HG02970 (cell line): ENCODE measurements around the gene NUP214.
A peak's percentile ranks its signal among the peaks of the same experiment; 100 is the strongest.

Experiments
- ATAC-seq: cut with Tn5 transposase; IDR thresholded peaks from one replicate; pipeline ENCODE4 v1.9.1; 2021; ENCODE audit warnings: mild to moderate bottlenecking, moderate library complexity, moderate number of reproducible peaks; ENCODE audit not compliant: unreplicated experiment, low FRiP score

Gene NUP214

DNA sequence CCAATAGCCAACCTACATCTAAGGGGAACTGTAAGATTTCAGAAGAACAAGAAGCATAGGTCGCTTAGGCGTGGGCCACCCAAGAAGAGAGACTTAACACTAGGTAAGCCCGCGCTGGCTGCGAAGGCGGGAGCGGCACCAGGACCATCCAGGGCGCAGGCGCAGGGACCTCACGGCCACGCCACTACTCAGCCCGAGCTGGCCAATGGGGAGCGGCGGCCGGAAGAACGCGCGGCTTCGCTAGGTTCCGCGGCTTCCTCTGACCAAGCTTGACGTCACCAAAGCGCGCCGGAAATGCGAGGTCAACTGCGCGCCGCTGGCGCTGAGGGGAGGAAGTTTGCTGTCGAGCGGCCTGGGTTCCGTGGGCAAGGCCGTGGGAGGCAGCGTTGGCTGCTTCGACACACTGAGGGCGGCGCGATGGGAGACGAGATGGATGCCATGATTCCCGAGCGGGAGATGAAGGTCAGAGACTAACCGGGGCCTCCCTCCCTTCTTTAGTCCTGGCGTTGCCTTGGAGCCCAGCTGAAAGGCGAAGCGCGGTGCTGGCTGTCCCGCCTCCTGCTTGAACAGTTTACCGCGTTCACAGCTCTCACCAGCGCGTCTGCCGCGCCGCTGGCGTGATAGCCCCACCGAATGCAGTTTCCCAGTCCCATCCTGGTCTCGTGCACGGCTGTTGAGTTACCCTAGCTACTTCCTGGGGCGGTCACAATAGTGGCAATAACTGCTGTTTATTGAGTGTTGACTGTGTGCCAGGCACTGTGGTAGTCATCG lies at the start of gene NUP214:
Gene NUP214 (plus strand): TSS at position 299 of the 771 bp plus-strand sequence. CDS start 119 bp downstream, at position 418.
- peak; percentile 97 for ATAC-seq

DNA sequence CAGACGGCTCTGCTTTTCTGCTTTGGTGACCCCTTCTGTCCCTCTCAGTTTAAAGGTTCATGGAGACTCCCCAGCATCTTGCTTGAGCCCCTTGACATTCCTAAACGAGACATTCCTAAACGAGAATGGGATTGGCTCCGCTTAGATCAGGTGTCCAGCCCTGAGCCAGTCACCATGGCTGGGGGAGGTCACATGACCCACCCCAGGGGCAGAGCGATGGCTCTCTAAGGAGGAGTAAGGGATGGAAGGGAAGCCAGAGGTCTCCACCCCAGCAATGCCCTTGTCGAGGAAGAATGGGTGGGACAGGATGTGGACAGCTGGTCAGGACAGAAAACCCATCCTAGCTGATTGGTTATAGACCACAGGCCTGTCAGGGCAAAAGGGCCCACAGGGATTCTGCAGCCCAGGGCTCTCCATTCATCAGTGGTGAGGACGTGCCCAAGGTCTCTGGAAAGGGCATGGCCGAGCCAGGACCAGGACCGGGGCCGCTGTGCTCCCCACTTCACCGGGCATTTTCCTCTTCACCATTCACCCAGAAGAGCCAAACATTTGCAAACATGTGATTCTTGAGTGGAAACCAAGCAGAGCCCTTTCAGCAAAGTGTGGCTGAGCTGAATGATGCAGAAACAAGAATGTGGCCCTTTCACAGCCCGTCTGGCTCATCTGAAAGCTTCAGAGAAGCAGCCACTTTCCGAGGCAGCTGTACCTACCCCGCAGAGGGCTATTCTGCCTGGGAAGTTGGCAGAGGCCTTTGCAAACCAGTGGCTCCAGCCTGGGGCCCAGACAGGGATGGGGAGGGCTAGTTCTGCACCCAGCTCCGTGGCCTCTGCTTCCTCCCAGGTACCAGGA lies 48.8 kb upstream of the NUP214 start:
- ATAC-seq: no peak

DNA sequence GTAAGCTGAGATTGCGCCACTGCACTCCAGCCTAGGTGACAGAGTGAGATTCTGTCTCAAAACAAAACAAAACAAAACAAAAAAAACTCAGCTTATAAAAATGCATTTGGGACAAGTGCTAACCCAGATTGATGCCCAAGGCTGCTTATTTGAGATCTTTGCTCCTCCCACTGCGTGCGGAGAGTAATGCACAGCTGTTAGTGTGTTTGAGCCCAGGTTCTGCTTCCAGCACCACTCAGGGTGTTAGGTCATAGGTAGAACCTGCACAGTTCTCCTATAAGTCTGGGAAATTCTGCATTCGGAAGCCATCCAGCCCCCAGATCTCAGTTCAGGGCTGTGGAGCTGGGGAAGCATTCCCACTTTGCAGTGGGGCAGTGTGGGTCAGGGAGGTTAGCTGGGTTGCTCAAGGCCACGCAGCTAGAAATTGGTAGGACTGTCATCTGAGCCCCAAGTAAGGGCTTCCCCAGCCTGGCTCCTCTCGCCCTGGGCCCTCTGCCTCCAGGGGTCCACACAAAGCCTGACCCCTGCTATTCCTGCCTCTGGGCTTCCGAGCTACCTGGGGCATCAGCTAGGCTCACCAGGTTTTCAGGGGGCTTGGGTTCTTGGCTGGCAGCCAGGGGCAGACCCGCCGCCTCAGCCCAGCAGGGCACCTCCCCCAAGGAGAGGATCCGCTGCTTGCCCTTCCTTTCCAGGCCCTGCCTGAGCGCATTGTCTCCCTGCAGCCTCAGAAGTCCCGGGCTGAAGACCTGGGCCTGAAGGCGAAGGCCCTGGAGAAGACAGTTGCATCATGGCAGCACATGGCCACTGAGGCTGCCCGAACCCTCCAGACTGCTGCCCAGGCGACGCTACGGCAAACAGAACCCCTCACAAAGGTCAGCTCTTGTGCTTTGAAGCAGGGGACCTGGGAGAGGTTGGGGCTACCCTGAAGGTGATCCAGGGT lies 46.7 kb upstream of the NUP214 start:
- ATAC-seq: no peak

DNA sequence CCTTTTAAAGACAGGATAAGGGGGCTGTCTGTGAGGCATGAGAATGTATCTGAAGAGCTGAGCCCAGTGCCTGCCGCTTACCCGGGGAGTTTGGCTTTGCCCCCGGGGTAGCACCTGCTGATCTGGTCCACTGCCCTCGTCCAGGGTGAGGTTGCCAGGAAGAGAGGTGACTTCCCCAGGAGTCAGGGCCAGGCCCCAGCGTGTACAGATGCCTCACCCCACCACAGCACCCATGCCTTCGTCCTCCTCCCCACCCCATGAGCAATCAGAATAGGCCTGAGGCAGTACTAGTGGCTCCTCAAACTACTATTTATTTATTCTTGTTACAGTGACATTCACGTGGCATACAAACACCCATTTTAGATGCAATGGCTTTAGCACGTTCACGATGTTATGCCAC lies 44.8 kb upstream of the NUP214 start:
- no peak for ATAC-seq

DNA sequence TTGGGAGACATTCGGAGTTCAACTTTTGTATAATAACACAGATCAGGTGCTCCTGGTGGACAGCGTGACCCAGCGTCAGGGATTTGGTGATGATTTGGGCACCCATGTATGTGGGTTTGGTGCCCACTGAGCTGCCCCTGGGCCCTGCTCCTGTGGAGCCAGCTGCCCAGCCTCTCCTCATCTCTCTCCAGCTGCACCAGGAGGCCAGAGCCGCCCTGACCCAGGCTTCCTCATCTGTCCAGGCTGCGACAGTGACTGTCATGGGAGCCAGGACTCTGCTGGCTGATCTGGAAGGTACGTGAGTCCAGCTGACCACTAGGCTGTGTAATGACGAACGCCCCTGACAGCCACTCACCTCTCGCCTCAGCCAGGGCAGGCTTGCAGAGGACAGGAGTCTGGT lies 43.5 kb upstream of the NUP214 start:
- ATAC-seq: no peak

DNA sequence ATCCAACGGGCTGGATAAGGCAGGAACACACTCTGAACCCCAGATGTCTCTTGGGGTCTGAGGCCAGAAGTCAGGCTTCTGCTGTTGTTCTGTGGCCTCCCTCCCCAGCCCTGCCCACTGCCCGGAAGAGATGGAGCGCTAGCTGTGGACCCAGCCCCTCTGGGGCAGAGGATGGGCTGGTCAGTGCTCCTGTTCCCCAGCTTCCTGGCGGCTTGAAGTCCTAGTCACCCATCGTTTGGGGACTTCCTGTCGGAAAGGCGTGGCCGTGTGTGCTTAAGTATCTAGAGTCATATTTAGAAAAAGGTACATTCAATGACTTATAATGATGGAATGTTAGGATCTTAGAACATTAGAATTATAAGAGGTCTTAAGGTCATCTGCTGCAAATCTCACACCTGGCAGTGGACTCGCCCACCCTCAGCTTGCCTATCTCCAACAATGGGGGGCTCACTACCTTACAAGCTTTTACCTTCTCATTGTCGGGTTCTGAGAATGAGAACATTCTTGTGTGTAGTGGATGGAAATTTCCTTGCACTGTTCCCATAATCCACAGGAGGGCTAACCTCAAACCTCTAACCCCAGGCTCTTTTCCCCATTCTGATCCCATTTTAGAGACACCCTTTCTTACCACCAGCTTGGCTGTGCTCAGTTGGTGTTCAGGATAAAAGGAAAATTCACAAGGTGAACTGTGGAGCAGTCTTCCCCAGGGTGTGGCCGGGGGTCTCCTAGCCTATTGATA lies 42.4 kb upstream of the NUP214 start:
- no peak for ATAC-seq

DNA sequence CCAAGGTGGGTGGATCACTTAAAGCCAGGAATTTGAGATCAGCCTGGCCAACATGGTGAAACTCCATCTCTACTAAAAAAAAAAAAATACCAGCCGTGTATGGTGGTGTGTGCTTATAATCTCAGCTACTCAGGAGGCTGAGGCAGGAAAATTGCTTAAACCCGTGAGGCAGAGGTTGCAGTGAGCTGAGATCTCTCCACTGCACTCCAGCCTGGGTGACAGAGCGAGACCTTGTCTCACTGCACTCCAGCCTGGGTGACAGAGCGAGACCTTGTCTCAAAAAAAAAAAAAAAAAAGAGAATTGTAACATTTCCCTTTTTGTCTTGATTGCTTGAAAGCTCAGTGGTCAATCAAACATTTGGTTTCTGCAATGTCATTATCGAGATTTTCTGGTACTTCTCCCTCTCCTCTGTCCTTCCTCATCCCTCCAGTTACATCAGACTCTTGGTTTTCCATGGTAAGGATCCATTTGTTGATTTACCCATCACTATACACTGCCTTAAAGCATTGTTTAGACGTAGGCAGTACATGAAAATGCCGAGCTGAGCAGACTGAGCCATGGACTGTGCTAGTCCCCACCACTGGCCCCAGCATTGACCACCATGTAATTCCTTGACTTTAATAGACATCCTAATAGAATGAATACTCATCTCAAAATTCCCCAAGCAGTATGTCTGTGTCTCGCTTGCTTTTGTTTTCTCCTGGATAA lies 40.6 kb upstream of the NUP214 start:
- no peak for ATAC-seq

DNA sequence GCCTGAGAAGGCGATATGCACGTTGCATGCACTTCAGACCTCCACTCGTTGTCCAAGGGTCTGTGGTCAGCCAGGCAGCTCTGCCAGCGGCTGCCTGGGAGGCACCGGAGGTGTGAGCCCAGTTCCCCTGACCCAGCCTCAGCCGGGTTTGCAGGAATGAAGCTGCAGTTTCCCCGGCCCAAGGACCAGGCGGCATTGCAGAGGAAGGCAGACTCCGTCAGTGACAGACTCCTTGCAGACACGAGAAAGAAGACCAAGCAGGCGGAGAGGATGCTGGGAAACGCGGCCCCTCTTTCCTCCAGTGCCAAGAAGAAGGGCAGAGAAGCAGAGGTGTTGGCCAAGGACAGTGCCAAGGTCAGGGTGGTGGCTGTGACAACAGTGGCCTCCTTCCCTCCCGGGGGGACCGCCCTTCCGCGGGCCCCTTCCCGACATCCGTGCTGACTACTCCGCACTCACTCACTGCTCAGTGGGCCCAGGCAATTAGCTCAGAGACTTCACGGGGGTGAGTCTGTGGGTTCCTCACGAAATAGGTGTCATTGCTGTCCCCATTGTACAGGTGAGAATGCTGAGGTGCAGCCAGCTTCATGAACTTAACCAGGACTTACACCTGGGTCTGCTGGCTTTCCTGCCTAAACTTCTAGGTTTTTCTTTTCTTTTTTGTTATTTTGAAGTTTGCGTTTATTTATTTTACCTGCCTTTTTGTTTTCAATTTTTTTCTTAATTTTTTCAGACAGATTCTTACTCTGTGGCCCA lies 39.8 kb upstream of the NUP214 start:
- no peak for ATAC-seq

DNA sequence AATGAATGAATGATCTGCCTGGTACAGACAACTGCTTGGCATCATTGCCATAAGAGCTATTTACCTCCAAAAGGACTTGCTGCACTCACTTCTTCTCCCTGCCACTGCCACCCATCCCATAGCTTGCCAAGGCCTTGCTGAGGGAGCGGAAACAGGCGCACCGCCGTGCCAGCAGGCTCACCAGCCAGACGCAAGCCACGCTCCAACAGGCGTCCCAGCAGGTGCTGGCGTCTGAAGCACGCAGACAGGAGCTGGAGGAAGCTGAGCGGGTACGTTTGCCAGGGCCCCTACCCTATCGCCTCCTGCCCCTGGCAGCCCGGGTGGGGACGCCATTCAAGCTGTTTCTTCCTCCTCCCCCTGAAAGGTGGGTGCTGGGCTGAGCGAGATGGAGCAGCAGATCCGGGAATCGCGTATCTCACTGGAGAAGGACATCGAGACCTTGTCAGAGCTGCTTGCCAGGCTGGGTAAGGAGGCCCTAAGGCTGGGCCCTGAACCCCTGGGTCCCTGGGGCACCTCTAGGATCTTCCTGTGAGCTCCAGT lies 38.0 kb upstream of the NUP214 start:
- no peak for ATAC-seq

DNA sequence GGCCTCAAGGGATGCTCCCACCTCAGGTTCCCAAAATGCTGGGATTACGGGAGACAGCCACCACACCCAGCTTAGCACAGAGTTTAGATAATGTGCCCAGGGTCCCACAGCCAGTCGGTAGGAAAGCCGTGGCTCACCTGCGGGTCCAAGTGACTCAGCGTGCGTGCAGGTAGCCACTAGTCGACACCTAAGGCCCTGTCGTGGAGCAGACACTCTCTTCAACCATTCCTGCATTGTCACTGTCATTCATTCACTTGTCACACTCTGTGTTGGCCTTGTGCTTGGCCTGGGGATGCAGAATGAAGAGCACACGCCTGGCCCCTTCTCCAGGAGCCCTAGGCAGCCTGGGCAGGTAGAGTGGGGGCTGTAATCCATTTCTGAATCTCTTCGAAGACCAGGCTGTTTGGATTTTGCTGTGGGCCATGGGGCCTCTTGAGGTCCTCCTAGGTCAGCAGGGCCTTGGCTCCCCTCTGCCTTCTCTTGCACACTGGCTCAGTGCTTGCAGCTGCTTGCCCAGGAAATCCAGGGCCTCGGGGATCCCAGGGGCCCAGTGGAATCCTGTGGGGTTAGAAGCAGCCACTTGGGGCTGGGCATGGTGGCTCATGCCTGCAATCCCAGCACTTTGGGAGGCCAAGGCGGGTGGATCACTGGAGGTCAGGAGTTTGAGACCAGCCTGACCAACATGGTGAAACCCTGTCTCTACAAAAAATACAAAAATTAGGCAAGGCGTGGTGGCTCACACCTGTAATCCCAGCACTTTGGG lies 35.2 kb upstream of the NUP214 start:
- ATAC-seq: no peak

DNA sequence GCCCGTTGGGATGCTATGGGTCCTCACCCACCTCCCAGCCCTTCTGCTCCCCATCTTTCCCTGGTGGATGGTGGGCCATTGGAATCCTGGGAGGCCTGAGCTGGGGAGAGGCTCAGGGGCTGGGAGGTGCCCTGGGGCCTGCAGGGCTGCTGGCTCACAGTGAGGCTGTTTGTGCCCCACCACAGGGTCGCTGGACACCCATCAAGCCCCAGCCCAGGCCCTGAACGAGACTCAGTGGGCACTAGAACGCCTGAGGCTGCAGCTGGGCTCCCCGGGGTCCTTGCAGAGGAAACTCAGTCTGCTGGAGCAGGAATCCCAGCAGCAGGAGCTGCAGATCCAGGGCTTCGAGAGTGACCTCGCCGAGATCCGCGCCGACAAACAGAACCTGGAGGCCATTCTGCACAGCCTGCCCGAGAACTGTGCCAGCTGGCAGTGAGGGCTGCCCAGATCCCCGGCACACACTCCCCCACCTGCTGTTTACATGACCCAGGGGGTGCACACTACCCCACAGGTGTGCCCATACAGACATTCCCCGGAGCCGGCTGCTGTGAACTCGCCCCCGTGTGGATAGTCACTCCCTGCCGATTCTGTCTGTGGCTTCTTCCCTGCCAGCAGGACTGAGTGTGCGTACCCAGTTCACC lies 33.9 kb upstream of the NUP214 start:
- ATAC-seq: no peak

DNA sequence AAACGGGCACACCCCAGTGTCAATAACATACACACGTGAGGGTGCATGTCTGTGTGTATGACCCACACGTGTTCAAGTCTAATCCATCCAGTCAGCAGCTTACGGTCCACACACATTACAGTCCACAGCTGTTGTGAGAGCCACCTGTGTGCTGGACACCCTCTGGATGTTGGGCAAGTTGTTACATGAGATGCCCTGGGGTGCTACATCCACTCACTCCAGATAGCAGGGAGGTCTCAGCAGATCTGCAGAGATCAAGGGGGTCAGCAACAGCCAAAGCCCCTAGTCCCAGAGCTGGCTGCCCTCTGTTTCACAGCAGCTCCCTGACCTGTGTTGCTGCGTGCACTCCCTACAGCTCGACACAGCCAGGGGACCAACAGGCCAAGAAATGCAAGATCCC lies 33.4 kb upstream of the NUP214 start:
- ATAC-seq: no peak

DNA sequence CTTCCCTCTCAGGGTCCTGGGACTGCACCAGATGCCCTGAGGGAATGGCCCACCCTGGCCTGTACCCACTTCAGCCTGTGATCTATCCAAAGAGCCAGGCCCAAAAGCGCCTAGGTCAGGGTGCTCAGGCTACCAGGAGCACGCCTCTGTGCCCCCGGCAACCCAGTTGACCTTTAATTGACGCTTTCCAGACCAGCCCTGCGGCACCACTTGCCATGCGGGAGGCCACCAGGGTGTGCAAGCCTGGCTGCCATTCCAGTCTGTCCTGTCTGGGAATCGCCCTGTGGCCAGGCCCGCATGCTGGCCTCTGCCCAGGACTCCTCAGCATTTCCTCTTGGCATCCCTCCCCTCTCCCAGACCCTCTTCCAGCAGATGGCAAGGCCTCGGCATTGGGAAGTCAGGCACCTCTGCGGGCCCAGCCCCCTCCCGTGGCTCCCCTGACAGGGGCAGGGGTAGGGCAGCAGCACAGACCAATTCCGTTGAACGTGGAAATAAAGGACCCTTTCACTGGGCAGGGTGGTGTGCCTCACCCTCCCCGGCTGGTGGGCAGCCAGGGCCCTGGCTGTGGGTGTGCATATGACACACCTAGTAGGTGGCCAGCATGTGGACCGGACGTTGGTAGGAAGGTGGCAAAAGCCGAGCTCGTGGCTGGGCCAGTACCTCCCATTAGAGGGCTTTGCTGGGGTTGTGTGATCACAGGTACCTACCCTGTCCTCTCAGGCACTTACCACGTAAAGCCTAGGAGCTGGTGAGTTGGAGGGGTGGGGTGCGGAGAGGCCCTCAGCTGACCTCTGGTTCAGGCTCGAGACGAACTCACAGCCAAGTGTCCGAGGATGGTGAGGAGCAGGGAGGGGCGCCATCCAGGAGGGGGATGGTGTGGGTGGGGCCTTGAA lies 32.6 kb upstream of the NUP214 start:
- no peak for ATAC-seq

DNA sequence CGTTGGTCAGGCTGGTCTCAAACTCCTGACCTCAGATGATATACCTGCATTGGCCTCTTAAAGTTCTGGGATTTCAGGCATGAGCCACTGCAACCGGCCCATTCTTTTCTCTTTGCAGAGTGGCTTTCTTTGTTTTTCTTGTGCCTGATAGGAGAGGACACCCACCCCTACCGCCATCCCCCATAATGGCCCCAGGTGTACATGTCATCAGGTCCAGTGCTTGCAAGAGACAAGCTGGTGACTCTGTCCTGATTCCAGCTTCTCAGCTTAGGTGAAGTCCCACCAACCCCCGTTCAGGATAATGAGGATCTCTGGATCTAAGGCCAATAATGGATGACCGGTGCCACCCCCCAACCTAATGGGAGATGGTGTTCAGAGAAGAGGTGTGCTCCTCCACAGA lies 31.4 kb upstream of the NUP214 start:
- ATAC-seq: no peak

DNA sequence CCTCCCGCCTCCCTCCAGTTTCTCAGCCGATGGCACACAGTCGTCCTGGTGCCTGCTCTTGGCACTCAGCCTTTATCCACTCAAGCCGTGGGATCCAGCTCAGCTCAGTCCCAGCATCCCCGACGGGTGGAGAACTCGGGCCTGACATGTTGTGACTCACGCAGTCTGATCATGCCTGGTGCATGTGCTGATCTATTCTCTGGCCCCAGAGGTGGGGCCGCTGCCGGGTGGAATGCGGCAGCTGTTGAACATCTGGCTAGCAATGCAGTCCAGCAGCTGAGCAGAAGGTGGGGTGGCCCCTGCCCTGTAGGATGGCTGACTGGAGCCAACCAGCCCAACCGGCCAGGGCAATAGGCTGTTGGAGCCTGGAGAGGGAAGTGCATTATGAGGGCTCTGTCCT lies 30.8 kb upstream of the NUP214 start:
- ATAC-seq: no peak

DNA sequence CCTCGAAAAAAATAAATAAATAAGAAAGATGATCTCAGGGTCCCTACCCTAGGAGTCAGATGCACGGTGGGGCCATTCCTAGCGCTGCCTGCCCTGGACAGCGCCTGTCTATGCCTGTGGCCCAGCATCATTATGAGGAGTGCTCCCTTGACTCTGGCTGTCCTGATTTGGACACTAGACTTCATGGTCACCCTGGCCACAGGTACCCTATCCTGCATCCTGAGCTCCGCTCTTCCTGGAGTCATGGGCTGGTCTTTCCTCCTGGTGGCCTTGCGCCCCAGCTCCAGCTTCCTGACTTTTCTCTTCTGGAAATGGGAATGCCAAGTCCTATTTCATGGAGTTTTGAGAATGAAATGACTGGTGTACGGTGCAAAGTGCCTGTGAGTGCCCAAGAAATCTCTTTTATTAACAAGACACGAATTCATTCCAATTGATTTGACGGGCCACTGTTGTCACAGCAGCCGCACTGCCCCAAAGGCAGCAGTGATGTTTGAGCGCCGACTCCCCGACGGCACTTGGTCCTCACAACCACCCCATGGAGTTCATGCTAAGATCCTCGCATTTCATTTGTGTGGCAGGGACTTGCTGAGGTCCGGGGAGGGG lies 29.6 kb upstream of the NUP214 start:
- ATAC-seq: no peak
